ENCODE results near the gene TMEM53. TPM values are rescaled to one million over a fixed set of nuclear protein-coding genes. Genes with fewer than 3 reads are reported as not detected.
"Not testable (repeated sequence)": the region's sequence is repeated elsewhere in the genome, so short reads cannot be mapped to it uniquely, and the experiment has no call there.

The TMEM53 gene
- total RNA-seq, 1 donor from 2014 or later: 7.9 TPM

- H3K27me3 ChIP-seq: no peaks in the 10 kb centered on the region
- no peak for TF ChIP-seq POLR2A (IDR thresholded peaks at IDR 0.05)
- no peak for TF ChIP-seq POLR2AphosphoS5 (IDR thresholded peaks at IDR 0.05; ENCODE audit: insufficient read depth in 1 of 2, low read depth in 1 of 2)
- TF ChIP-seq CTCF (IDR thresholded peaks at IDR 0.05): no peak
- no peak overlapping the region for H3K4me3 ChIP-seq
- H3K27ac ChIP-seq: no peak overlapping the region
- intact Hi-C loops (cut with DNase I): no loop called here
- H3K9me3 ChIP-seq: no peaks in the 10 kb centered on the region
- no peak for DNase-seq (ENCODE audit: extremely low spot score in 2 of 2)
- H3K36me3 ChIP-seq: no peaks in the 10 kb centered on the region
- peaks cover 10% of the 10 kb centered on the region for H3K4me1 ChIP-seq
These were observed 33.0 kb upstream of the TMEM53 start for GRCh38 chr1:44707112-44707881.

- Histone ChIP-seq H3K4me1 (peaks cover 10% of the 10 kb centered on the region), H3K36me3 (no peaks in the 10 kb centered on the region), H3K27ac (no peak overlapping the region), H3K4me3 (no peak overlapping the region), H3K27me3 (no peaks in the 10 kb centered on the region), H3K9me3 (no peaks in the 10 kb centered on the region)
- TF ChIP-seq CTCF (IDR thresholded peaks at IDR 0.05) (no peak), POLR2A (IDR thresholded peaks at IDR 0.05) (no peak), POLR2AphosphoS5 (IDR thresholded peaks at IDR 0.05; ENCODE audit: insufficient read depth in 1 of 2, low read depth in 1 of 2) (no peak)
- DNase-seq (ENCODE audit: extremely low spot score in 2 of 2): no peak
- intact Hi-C loops (cut with DNase I): no loop called here
These were observed 31.7 kb upstream of the TMEM53 start for GRCh38 chr1:44705938-44706337.

- TF ChIP-seq POLR2A (IDR thresholded peaks at IDR 0.05): no peak
- TF ChIP-seq CTCF (IDR thresholded peaks at IDR 0.05): no peak
- TF ChIP-seq POLR2AphosphoS5 (IDR thresholded peaks at IDR 0.05; ENCODE audit: insufficient read depth in 1 of 2, low read depth in 1 of 2): no peak
- intact Hi-C loops (cut with DNase I): no loop called here
- H3K27me3 ChIP-seq: no peaks in the 10 kb centered on the region
- no peak overlapping the region for H3K27ac ChIP-seq
- H3K4me3 ChIP-seq: no peak overlapping the region
- peaks cover 10% of the 10 kb centered on the region for H3K4me1 ChIP-seq
- no peak for DNase-seq (ENCODE audit: extremely low spot score in 2 of 2)
- H3K9me3 ChIP-seq: no peaks in the 10 kb centered on the region
- H3K36me3 ChIP-seq: no peaks in the 10 kb centered on the region
These were observed 31.2 kb upstream of the TMEM53 start for GRCh38 chr1:44705470-44705869.

GRCh38 chr1:44701141-44701573, 26.9 kb upstream of the TMEM53 start:
- no peak for TF ChIP-seq POLR2A (IDR thresholded peaks at IDR 0.05)
- TF ChIP-seq POLR2AphosphoS5 (IDR thresholded peaks at IDR 0.05; ENCODE audit: insufficient read depth in 1 of 2, low read depth in 1 of 2): no peak
- no peak for TF ChIP-seq CTCF (IDR thresholded peaks at IDR 0.05)
- intact Hi-C loops (cut with DNase I): no loop called here

GRCh38 chr1:44700573-44700972, 26.3 kb upstream of the TMEM53 start:
- DNase-seq (ENCODE audit: extremely low spot score in 2 of 2): no peak
- intact Hi-C loops (cut with DNase I): no loop called here
- Histone ChIP-seq H3K36me3 (no peaks in the 10 kb centered on the region), H3K4me3 (no peak overlapping the region), H3K27ac (no peak overlapping the region), H3K9me3 (no peaks in the 10 kb centered on the region), H3K4me1 (no peaks in the 10 kb centered on the region), H3K27me3 (no peaks in the 10 kb centered on the region)
- TF ChIP-seq POLR2AphosphoS5 (IDR thresholded peaks at IDR 0.05; ENCODE audit: insufficient read depth in 1 of 2, low read depth in 1 of 2): no peak
- TF ChIP-seq CTCF (IDR thresholded peaks at IDR 0.05): no peak
- no peak for TF ChIP-seq POLR2A (IDR thresholded peaks at IDR 0.05)

More at GRCh38 chr1:44701141-44701573, 26.9 kb upstream of the TMEM53 start:
- Histone ChIP-seq H3K9me3 (no peaks in the 10 kb centered on the region), H3K4me3 (no peak overlapping the region), H3K4me1 (no peaks in the 10 kb centered on the region), H3K27ac (no peak overlapping the region), H3K36me3 (no peaks in the 10 kb centered on the region), H3K27me3 (no peaks in the 10 kb centered on the region)
- DNase-seq (ENCODE audit: extremely low spot score in 2 of 2): no peak

- DNase-seq (ENCODE audit: extremely low spot score in 2 of 2); H3K27ac ChIP-seq; intact Hi-C loops (cut with DNase I); H3K36me3 ChIP-seq; H3K4me1 ChIP-seq; H3K4me3 ChIP-seq; H3K27me3 ChIP-seq; H3K9me3 ChIP-seq: not testable (repeated sequence)
These were observed 25.1 kb upstream of the TMEM53 start for GRCh38 chr1:44699375-44699774.

Data from vagina (tissue), 2 donors.